Measurements from ENCODE around the gene SLC27A1.

GRCh38 chr19:17479325-17479791 is 9.0 kb downstream of the SLC27A1 start:
- TF ChIP-seq, protein P1, sequence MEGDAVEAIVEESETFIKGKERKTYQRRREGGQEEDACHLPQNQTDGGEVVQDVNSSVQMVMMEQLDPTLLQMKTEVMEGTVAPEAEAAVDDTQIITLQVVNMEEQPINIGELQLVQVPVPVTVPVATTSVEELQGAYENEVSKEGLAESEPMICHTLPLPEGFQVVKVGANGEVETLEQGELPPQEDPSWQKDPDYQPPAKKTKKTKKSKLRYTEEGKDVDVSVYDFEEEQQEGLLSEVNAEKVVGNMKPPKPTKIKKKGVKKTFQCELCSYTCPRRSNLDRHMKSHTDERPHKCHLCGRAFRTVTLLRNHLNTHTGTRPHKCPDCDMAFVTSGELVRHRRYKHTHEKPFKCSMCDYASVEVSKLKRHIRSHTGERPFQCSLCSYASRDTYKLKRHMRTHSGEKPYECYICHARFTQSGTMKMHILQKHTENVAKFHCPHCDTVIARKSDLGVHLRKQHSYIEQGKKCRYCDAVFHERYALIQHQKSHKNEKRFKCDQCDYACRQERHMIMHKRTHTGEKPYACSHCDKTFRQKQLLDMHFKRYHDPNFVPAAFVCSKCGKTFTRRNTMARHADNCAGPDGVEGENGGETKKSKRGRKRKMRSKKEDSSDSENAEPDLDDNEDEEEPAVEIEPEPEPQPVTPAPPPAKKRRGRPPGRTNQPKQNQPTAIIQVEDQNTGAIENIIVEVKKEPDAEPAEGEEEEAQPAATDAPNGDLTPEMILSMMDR (IDR thresholded peaks at IDR 0.05) = no peak
- TF ChIP-seq POLR2A (IDR thresholded peaks at IDR 0.05) = no peak

All from lower leg skin (tissue), 3 donors.